GM20000 (cell line): ENCODE data around the gene NINJ2.

ENCODE experiments used
- DNase-seq: peaks from one replicate; pipeline ENCODE4 v3.0.0; 2012; ENCODE audit warnings: low spot score
- TF ChIP-seq, protein P1 (sequence below): IDR thresholded peaks from 2 replicates; pipeline ENCODE4 v1.5.1; 2012; ENCODE audit warnings: mild to moderate bottlenecking, control low read depth; ENCODE audit errors: extremely low read depth, missing control alignments

Gene NINJ2

DNA sequence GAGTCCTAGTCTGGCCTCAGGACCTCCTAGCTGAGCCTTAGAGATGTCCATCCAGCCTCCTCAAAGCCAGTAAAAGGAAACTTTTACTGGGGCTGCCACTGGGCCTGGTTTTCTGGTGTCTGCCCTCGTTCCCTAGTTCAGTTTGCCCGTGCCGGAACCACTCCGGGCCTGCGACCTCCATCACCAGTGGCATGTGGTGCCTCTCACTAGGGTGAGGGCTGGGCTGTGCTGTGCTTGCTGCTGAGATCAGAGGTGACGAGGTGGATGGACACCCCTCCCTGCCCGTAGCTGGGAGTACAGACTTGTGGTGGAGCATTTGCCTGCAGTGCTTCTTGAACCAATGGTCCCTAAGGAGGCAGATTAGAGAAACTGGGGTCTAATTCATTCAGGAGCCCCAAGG, 127.8 kb downstream of the NINJ2 start:
- DNase-seq, result no peak
- TF ChIP-seq, protein P1, sequence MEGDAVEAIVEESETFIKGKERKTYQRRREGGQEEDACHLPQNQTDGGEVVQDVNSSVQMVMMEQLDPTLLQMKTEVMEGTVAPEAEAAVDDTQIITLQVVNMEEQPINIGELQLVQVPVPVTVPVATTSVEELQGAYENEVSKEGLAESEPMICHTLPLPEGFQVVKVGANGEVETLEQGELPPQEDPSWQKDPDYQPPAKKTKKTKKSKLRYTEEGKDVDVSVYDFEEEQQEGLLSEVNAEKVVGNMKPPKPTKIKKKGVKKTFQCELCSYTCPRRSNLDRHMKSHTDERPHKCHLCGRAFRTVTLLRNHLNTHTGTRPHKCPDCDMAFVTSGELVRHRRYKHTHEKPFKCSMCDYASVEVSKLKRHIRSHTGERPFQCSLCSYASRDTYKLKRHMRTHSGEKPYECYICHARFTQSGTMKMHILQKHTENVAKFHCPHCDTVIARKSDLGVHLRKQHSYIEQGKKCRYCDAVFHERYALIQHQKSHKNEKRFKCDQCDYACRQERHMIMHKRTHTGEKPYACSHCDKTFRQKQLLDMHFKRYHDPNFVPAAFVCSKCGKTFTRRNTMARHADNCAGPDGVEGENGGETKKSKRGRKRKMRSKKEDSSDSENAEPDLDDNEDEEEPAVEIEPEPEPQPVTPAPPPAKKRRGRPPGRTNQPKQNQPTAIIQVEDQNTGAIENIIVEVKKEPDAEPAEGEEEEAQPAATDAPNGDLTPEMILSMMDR, result no peak

DNA sequence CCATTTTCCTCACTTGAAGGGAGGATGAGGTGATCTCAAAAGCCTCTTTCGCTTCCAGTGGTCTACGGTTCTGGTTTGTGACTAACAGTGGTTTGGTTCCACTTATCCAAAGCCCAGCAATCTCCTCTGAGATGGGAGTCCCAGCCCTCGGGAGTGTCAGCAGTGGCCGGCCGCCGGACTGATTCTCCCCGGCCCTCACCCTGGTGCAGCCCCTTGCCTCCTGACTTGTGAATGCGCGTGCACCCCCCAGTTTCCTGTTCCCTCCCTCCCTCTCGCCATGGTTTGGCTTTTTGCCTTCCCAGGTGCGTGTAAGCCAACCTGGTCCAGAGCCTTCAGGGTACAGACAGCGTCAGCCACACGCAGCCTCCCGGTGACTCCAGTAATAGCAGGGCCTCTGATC, 129.0 kb downstream of the NINJ2 start:
- TF ChIP-seq, protein P1, result no peak
- DNase-seq, result no peak

DNA sequence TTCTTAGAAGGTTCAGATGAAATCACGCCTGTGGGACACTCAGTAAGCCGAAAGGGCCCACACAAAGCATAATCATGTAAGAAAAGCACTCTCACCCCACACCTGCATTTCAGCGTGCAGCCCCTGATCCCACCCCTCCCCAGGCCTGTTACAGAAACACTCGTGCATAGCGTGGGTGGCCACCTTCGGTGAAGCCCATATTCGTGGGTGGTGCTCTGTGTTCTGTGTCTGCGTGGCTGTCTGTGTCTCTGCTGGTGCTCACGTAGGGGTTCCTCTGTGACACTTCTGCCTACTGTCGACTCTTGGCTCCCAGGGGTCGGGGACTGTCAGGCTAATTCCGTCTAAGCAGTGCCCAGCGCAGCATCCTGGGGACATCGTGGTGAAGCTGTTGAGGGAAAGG, 129.5 kb downstream of the NINJ2 start:
- TF ChIP-seq, protein P1, result no peak

GRCh38 chr12:532908-533565, 130.2 kb downstream of the NINJ2 start:
- DNase-seq, result no peak
- TF ChIP-seq, protein P1, result no peak

More for the DNA sequence above, 129.5 kb downstream of the NINJ2 start:
- no peak for DNase-seq

DNA sequence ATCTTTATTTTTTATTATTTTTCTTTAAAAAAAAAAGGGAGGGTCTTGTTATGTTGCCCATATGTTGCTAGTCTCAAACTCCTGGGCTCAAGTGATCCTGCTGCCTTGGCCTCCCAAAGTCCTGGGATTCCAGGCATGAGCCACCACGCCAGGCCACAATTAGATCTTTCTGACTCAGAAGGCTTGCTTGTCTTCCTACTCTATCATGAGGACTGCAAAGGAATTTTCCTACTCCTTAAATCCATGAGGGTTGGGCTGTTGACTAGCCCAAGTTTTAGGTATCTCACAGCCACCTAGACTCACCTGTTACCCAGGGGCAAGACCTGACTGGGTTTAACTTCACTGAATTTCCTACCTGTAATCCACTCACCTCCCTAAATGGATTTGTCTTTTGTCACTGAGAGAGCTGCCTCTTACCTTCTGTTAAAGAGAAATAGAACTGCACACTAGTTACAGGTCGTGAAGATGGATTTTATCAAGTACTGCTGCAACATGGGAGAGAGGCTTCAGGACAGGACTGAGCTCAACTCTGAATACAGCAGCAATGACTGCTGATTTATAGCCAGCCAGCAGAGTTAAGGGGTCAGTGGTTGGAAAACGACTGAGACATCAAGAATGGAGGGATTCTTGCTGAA, 131.2 kb downstream of the NINJ2 start:
- TF ChIP-seq, protein P1, result no peak
- DNase-seq, result no peak

GRCh38 chr12:530821-531220, 132.4 kb downstream of the NINJ2 start:
- TF ChIP-seq, protein P1, result no peak
- no peak for DNase-seq

GRCh38 chr12:530308-530707, 132.9 kb downstream of the NINJ2 start:
- no peak for DNase-seq
- TF ChIP-seq, protein P1, result no peak
